Muscle of back (tissue), 11 donors: Measurements from ENCODE around the gene LRBA. TPM values are rescaled to one million over a fixed set of nuclear protein-coding genes. Genes with fewer than 3 reads are reported as not detected.
"Not testable (repeated sequence)": the region's sequence is repeated elsewhere in the genome, so short reads cannot be mapped to it uniquely, and the experiment has no call there.

Source experiments
- DNase-seq, 3 donors: peaks; one replicate each; pipeline versions ENCODE4 v3.0.0 to v3.0.0-alpha.2; 2013
- polyA plus RNA-seq, 10 donors: library from polyadenylated mRNA; unstranded; fragments of 120-200 nt; gene quantifications; one replicate each; pipeline ENCODE4 v1.2.1, GENCODE V29; 2013; ENCODE audit not compliant: insufficient read length in 10 of 10

The LRBA gene
- polyA plus RNA-seq, 10 donors, result 20.1 to 31.2 (median 24.3) TPM

DNA sequence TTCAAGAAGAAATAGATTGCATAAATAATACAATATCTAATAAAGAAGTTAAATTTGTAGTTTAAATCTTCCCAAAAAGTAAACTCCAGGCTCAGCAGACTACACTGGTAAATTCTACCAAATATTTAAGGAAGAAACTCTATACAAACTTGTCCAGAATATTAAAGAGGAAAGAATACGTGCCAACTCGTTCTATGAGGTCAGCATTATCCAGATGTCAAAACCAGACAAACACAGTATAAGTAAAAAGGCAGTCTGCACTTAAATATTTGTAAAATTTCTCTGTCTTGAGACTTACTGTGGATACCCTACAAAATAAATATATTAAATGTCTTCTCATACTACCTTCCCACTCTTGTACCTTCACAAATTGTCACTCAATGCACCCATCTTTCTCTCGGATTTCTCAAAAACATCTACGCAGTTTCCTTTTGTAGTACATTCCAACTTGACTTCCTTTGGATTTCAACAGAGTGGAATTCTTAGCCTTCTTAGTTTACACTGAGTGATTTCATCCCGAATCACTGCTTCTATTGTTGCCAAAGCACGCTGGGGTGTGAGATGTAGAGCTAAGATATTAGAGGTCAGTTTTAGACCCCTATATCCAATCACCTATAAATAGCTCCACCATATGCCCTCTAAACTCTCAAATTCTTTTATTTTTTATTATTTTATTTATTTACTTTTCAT lies 504.8 kb downstream of the LRBA start:
- DNase-seq, result peak; percentile 64 to 81 (median 69)

DNA sequence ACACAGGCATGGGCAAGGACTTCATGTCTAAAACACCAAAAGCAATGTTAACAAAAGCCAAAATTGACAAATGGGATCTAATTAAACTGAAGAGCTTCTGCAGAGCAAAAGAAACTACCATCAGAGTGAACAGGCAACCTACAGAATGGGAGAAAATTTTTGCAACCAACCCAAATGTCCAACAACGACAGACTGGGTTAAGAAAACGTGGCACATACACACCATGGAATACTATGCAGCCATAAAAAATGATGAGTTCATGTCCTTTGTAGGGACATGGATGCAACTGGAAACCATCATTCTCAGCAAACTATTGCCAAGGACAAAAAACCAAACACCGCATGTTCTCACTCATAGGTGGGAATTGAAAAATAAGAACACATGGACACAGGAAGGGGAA lies 507.4 kb downstream of the LRBA start:
- DNase-seq, result not testable (repeated sequence)

DNA sequence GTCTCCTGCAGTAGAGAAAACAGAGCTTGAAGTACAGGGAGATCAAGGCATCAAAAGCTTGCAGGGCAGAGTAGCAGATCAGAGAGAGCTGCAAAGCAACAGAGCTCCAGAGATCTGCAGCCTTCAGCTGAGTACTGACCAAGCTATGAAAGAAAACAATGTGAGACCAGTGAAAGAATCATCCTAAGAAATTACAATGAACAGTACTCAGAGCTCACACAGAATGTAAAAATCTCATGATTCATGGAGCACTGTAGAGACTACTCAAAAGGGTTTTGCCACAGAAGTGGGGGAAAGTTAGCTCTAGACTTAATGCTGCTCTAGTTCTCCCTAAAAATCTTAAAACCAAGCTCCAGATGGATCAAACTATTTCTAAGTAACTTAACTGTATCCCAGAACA lies 513.1 kb downstream of the LRBA start:
- no peak for DNase-seq

DNA sequence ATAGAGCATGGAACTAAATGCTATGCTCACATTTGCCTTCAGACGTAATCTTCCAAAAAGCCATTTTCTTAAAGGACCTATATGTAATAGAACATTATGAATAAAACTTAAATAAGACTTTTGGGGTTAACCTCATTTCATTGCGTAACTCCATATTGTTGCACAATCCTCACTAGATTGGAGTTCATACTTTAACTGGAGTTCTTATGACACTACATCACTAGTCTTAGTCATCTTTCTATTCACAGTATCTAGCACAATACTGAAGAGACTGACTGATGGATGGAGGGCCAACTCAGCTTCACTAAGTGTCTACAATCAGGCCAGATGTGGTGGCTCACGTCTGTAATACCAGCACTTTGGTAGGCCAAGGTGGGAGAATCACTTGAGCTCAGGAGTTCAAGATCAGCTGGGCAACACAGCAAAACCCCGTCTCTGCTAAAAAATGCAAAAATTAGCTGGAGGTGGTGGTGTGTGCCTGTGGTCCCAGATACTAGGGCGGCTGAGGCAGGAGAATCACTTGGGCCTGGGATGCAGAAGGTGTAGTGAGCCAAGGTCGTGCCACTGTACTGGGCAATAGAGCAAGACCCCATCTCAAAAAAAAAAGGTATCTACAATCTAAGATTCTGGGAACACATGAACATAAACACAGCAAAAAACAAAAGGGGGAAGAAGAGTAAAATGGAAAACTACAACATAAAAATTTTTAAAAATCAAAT lies 513.9 kb downstream of the LRBA start:
- DNase-seq, result peak in 1 of 3 donors; percentile 61

DNA sequence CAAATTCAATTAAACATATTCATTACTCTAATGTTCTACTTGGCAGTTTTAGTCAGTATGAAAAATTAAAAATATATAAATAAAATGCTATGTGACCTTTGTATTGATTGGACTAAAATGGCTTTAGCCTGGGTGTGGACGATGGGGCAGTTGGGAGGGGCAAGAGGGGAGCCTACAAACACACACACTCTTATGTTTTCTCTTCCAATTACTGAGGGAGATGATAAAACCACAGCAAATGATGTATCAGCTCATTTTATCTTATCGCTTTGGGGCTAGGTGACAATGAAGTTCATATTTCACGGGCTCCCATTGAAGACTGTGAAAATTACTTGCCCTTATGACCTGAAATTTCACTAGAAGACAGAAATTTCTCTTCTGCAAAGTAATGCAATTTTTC lies 517.5 kb downstream of the LRBA start:
- no peak for DNase-seq

DNA sequence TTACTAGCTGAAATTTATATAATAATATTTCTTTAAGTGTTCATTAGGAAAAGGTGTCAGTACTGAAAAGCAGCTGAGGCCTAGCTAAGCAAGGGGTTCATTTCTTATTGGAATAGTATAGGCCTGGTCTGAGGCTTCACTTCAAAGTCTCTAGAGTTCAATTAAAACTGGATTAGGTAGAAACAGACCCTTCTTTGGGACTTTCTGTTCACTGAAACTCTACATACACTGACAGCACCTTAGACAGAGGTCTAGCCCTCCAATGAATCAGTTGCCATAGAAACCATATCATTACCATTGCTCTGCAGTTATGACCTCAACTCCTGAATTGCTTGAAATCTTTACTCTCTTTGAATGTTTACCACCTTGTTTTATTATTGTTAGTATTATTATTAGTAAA lies 519.5 kb downstream of the LRBA start:
- DNase-seq, result no peak

DNA sequence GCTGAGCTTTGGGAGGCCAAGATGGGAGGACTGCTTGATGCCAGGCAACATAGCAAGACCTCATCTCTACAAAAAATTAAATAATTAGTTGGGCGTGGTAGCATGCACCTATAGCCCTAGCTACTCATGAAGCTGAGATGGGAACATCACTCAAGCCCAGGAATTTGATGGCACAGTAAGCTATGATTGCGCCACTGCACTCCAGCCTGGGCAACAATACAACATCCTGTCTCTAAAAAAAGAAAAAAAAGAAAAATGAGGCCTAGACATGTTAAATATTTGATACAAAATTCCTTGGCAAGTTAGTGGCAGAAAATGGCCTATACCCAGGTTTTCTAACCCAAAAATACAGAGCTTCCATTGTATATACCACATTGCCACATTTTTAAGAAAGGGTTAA lies 521.2 kb downstream of the LRBA start:
- DNase-seq, result no peak

DNA sequence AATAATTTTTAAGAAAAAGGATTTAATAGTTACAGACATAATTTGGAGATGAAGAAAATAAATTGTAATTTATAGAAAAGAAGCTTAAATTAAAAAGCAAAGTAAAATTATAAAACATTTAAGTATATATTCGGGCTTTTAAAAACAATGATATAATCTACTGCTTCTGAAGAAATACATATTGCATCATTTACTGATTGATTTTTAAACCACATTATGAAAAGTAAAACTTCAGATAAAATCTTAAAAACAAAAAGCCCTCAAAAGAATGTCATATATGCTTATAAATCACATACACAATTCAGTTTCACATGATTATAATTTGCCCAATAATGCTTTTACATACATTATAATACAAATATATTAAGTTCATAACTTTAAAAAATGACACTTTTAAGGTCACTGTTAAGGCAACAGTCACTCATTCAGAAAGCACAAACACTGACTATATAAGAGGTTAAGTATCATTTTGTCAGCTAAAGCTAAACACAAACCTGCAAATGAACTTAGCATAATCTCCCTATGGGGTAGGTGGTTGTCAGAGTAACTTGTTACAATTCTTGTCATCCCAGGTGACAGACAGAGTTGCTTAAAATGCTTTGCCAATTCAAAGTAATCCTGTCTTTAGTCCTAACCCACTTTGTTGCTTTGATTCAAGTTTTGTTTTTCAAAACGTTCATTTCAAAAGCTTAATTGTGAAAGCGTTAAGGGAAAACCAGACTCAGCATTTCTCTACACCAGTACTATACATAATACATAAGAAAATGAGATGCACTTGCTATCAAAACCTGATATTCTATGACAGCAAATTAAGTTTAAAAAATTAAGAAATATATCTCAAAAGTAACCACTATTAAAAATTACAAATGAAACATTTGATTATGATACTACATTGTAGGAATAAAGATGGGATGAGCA lies 523.7 kb downstream of the LRBA start:
- no peak for DNase-seq

DNA sequence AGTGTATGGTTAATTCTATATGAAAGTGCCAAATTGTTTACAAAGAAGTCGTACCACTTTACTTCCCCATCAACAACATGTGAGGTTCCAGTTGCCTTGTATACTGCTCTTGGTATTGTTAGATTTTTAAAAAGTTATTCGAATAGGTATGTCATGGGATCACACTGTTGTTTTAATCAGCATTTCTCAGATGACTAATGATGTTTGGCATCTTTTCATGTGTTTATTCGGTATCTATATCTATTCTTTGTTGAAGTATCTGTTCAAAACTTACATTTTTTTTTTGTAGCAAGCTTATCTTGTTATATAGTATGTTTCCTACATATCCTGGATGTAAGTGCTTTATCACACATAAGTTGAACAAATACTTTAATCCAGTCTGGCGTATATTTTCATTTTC lies 532.5 kb downstream of the LRBA start:
- no peak for DNase-seq

DNA sequence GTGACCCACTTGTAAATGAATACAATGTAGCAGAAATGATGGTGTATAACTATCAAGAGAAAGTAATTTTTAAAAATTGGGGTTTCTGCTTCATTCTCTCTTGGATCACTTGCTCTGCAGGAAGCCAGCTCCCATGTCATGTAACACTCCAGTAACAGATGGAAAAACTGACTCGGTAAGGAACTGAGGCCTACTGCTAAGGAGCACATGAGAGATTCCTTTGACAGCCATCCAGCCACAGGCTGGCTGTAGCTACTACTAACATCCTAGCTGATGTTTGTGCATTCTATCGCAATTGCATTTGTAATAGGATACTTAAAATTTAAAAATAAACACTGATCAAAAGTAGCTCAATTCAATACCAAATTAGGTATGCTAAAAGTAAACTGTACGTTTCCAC lies 535.4 kb downstream of the LRBA start:
- peak in 2 of 3 donors; percentile 38 to 49 for DNase-seq

DNA sequence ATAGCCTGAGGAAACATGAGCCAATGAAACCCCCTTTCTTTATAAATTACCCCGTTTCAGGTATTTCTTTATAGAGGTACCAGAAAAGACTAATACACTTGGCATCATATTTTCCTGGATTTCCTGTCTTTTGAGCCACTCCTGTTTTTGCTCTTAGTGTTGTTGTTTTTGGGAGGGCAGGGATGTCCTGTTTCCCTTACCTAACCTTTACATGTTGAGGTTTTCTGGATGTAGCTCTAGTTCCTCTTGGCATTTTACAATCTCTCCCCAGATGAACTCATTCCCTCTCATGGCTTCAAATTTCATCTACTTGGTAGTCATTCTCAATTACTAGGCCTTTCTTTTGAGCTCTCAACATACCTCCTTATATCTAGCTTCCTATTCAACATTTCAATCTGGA lies 537.2 kb downstream of the LRBA start:
- DNase-seq, result no peak

DNA sequence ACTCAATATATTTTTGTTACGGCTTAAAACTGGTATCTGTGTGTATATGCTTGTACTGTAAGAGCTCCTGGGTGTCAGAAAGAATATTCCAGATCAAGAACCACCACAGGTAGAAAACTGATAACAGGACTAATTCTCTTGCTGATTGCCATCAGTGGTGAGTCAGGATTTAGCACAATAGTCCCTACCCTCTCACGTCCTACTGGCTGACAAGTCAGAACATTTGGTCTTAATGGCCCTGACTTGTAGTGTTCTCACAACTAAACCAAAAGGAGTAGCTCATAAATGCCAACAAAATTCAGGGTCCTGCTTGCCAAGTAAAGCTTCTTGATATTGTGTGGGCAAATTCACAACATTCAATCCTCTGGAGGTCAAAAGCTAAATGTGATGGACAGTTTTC lies 538.3 kb downstream of the LRBA start:
- no peak for DNase-seq

DNA sequence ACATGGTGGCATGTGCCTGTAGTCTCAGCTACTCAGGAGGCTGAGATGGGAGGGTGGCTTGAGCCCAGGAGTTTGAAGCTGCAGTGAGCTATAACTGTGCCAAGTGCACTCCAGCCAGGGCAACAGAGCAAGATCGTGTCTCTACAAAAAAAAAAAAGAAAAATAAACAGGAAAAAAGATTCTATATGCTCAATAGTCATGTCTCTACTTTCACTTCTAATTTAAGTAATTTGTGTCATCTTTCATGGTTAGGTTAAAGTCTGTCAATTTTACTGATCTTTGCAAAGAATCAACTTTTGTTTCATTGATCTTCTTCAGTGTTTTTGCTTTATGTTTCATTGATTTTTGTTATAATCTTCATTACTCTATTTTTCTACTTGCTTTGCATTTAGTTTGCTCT lies 539.3 kb downstream of the LRBA start:
- no peak for DNase-seq

DNA sequence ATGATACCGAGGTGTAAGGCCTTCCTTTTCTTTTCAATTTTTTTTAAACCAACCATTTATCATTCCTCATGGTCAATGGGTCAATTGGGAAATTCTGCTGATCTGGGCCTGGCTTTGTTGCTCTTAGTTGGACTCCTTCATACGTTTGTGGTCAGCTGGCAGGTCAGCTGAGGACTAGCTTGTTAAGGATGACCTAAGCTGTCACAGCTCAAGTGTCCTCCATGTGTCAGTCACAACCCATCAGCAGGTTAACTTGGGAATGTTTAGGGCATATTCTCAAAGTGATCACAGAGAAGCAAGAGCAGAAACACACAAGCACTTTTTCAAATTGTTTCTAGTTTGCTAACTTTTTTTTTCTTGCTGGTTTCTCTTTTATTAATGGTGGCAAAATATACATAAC lies 550.6 kb downstream of the LRBA start:
- DNase-seq, result no peak

DNA sequence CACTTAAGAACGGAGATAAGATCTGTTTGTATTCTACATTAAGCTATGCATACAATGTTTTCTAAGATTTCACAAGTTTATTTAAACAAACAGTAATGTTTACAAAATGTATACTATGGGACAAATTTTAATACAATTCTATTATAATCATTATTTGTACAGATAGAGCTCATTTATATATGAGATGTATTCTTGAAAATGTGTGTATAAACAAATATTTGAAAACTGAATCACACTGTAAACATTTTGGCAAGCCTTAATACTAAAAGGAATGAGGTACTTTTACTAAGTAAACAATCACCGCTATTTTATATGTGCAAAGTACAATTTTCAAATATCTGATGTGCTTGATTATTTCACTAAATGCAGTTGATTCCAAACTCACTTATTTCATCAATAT lies 552.3 kb downstream of the LRBA start:
- no peak for DNase-seq

DNA sequence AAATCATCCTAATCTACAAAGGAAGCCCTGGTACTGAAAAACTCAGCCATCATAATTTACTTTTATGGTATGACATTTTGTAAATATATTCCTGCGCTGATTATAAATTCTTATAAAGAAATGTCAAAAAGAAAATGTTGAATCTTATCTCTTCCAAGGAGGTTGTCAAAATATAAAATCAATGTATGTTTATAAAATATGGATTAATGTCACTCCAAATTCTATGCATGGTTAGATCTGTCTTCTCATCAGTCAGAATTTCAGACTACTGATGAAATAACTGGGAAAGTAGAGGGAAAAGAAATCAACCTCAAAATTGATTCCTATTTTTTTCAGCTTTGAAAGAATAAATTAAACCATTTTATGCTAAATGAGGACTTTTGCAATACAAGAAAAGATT lies 553.1 kb downstream of the LRBA start:
- no peak for DNase-seq

DNA sequence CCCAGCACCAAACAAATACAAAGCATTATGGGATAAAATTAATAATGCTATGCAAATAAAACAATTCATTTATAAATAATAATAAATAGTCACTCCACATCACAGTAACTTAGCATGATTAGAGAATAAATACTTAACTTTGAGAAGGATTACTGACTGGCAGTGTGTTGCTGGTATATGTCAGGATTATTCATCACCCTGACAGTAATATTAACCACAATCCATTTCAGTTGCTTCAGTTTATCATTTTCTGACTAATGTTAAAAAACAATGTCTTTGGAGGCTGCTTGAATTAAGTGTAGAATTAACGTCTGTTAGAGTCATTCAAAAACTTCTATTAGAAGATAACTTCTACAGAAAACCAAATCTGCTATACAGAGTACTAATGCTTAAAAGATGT lies 557.3 kb downstream of the LRBA start:
- no peak for DNase-seq

DNA sequence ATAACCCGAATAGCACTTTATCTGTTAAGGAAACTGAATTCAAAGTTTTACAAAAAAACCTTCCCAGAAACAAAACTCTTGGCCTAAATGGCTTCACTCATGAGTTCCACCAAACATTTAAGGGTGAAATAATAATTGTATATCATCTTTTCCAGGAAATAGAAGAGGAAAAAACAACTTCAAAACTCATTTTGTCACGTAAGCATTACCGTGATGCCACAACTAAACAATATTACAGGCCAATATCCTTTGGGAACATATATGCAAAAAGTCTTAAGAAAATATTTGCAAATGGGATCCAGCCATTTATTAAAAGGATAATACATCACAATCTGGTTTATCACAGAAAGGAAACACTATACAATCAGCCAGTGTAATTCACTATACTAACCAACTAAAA lies 563.2 kb downstream of the LRBA start:
- DNase-seq, result no peak

DNA sequence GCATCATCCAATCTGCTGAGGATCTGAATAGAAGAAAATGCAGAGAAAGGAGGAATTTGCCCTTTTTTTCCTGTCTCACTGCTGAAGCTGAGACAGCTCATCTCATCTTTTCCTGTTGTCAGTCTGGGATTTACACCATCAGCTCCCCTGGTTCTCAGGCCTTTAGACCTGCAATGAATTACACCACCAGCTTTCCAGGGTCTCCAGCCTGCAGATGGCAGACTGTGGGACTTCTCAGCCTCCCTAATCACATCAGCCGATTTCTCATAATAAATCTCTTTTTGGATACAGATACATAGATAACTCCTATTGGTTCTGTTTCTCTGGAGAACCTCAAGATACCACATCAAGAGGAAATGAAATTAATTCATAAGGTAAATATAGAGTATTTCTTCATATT lies 567.7 kb downstream of the LRBA start:
- no peak for DNase-seq

DNA sequence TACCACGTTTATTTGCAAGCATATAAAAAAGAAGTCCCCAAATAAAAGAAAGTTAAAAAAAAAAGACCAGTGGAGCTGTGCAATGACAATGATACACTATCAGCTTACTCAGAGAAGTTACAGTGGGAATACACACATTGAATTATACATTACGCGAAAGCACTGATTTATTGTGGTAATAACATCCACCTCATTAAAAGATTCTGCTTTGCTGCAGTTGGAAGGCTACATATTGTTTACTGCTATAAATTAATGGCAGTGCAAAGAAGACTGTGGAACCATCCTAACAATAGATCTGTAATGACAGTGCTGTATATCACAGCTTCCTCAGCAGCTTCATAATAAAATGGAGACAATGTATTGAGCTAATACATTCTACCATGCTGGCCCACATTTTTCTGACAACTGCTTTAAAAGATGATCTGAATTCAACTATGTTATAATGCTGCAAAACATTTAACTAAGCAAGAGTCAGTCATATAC lies 575.6 kb downstream of the LRBA start:
- DNase-seq, result no peak

DNA sequence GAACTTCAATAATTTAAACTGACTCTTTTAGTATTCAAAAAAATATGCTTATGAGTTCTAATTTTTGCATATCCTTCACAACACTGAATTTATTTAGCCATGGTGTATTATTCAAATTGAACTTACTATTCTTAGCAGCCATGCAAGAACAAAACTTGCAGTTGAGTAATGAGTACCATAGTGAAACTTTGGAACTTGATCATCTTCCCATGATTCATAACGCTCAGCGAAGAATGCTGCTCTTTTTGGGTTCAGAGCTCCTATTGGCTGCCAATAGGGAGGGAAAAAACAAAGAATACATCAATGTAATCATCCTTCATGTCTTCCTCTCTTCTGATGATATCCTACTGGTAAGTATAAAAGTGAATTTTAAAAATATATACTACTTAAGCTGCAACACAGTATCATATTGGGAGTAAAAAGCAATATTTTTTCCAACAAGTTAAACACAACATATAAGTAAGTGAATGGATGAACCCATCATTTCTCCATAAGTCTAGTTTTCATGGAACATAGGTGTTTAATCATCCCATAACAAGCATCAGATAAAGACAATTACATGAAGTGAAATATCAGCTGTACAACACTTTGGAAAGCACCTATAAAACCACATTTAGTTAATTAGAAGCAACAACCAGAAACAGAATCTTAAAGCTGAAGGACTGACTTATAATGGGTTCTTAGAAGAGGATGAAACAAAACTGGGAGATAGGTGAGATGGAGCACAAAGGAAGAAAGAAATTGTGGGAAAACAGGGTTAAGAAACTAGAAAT lies 578.3 kb downstream of the LRBA start:
- no peak for DNase-seq

DNA sequence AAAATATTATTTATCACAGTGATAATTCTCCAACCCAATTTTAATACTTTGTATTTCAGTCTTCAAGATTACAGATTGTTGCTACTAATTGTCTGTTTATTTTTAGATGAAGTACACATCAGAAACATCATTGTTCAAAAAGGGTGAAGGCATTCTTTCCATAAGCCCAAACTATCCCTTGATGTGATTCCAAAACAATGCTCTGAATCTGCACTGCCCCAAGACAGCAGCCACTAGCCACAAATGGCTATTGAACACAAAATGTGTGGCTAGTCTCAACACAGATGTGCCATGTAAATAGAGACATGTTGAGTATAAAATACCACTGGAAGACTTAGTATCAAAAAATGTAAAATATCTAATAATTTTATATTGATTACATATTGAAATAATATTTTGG lies 583.9 kb downstream of the LRBA start:
- no peak for DNase-seq
